HCT116 (cell line): ENCODE data around the gene SYP. TPM values are rescaled to one million over a fixed set of nuclear protein-coding genes. Genes with fewer than 3 reads are reported as not detected.

ENCODE experiments used
- ATAC-seq: fragments of 200-7000 bp; cut with Tn5 transposase; 2 replicates; pipeline ENCODE4 v1.9.1; 2020; ENCODE audit warnings: mild to moderate bottlenecking, moderate library complexity
- BruUV-seq: library from RNA; stranded (reverse); fragments of 400-500 nt; replicated peaks from 2 replicates; lab custom pipeline; 2021; lab: Mats Ljungman, UMichigan
- CTCF ChIA-PET: fragments of 300-600 bp; sonication (Branson Sonifier 250); formaldehyde crosslinking; loops from one replicate; lab custom pipeline; 2021; ENCODE audit warnings: antibody characterized with exemption; lab: Charles Lee
- POLR2A ChIA-PET: fragments of 300-600, 350-600 bp; sonication (Branson Sonifier 250); formaldehyde crosslinking; loops from one replicate; lab custom pipeline; 2021; ENCODE audit warnings: antibody characterized with exemption; lab: Charles Lee
- RAD21 ChIA-PET, 2 experiments: fragments of 300-600 bp; sonication (Branson Sonifier 250); formaldehyde crosslinking; loops; one replicate each; lab custom pipeline; 2023; ENCODE audit warnings: low total read pairs in 2 of 2; ENCODE audit not compliant: uncharacterized antibody in 2 of 2, unreplicated experiment in 2 of 2, low non-redundant PET in 1 of 2; lab: Charles Lee
- DNase-seq: peaks from one replicate; pipeline ENCODE4 v3.0.0-alpha.2; 2010; ENCODE audit warnings: low read depth, low spot score
- H2AFZ ChIP-seq: fragments of 200-600 bp; shearing (Covaris generic), sonication (generic); 2 replicates; pipeline ENCODE4 v1.6.1; 2017; ENCODE audit warnings: low read depth, mixed run types, mixed read lengths, antibody characterized with exemption, low read length; ENCODE audit not compliant: poor library complexity, severe bottlenecking
- H3K27ac ChIP-seq: 2 replicates; pipeline ENCODE4 v1.5.1; 2012; ENCODE audit warnings: low read depth, low read length
- H3K27me3 ChIP-seq: fragments of 200-600 bp; sonication (generic); 2 replicates; pipeline ENCODE4 v1.6.1; 2016; ENCODE audit warnings: mixed run types, low read length, mixed read lengths; ENCODE audit not compliant: insufficient read depth
- H3K36me3 ChIP-seq, 2 experiments: fragments of 200-500 bp in 1 of 2; fragments of 200-600 bp in 1 of 2; sonication (Bioruptor generic) in 1 of 2; sonication (generic) in 1 of 2; 2 replicates each; pipeline versions ENCODE4 v1.5.1 to v1.6.1; 2014 to 2016; ENCODE audit warnings: low read length in 2 of 2, inconsistent platforms in 1 of 2, mixed read lengths in 1 of 2, mixed run types in 1 of 2; ENCODE audit not compliant: insufficient read depth in 2 of 2, control insufficient read depth in 1 of 2
- H3K4me1 ChIP-seq, 2 experiments: fragments of 200-600 bp in 1 of 2; sonication (generic) in 1 of 2; 2 replicates each; pipeline versions ENCODE4 v1.5.1 to v1.6.1; 2012 to 2017; ENCODE audit warnings: low read length in 2 of 2, inconsistent platforms in 1 of 2, mild to moderate bottlenecking in 1 of 2, mixed read lengths in 1 of 2, mixed run types in 1 of 2, moderate library complexity in 1 of 2; ENCODE audit not compliant: insufficient read depth in 2 of 2, control insufficient read depth in 1 of 2
- H3K4me2 ChIP-seq: fragments of 200-600 bp; sonication (generic); 2 replicates; pipeline ENCODE4 v1.6.1; 2017; ENCODE audit warnings: mixed run types, low read length, mixed read lengths
- H3K4me3 ChIP-seq, 2 experiments: fragments of 200-600 bp in 1 of 2; sonication (generic) in 1 of 2; replicated peaks in 1 of 2; 2 replicates each; pipeline ENCODE4 v1.5.1; 2011 to 2016; ENCODE audit warnings: low read length in 2 of 2, control low read depth in 1 of 2, low read depth in 1 of 2, mild to moderate bottlenecking in 1 of 2, mixed read lengths in 1 of 2, mixed run types in 1 of 2
- H3K79me2 ChIP-seq: fragments of 200-600 bp; sonication (generic); 2 replicates; pipeline ENCODE4 v1.6.1; 2017; ENCODE audit warnings: mild to moderate bottlenecking, mixed run types, low read length, moderate library complexity, mixed read lengths; ENCODE audit not compliant: insufficient read depth
- H3K9ac ChIP-seq: fragments of 200-600 bp; sonication (generic); 2 replicates; pipeline ENCODE4 v1.6.1; 2016; ENCODE audit warnings: low read length, mixed read lengths
- H3K9me2 ChIP-seq: fragments of 200-600 bp; sonication (generic), shearing (Covaris generic); 2 replicates; pipeline ENCODE4 v1.6.1; 2017; ENCODE audit warnings: mixed run types, mild to moderate bottlenecking, moderate library complexity; ENCODE audit not compliant: insufficient read depth
- H3K9me3 ChIP-seq, 2 experiments: fragments of 200-500 bp in 1 of 2; fragments of 200-600 bp in 1 of 2; sonication (Bioruptor generic) in 1 of 2; sonication (generic) in 1 of 2; 2 replicates each; pipeline ENCODE4 v1.6.1; 2014 to 2017; ENCODE audit warnings: low read length in 2 of 2, mixed read lengths in 2 of 2, inconsistent platforms in 1 of 2, low read depth in 1 of 2, mild to moderate bottlenecking in 1 of 2, mixed run types in 1 of 2, moderate library complexity in 1 of 2; ENCODE audit not compliant: control insufficient read depth in 1 of 2, insufficient read depth in 1 of 2
- H4K20me1 ChIP-seq: fragments of 200-600 bp; sonication (generic), shearing (Covaris generic); 2 replicates; pipeline ENCODE4 v1.6.1; 2017; ENCODE audit warnings: mixed run types, mild to moderate bottlenecking, moderate library complexity; ENCODE audit not compliant: insufficient read depth
- CBX3 ChIP-seq: IDR thresholded peaks from 2 replicates; pipeline ENCODE4 v1.6.1; 2012; ENCODE audit warnings: low read depth
- POLR2AphosphoS5 ChIP-seq: IDR thresholded peaks from 2 replicates; pipeline ENCODE4 v1.6.1; 2011; ENCODE audit warnings: mild to moderate bottlenecking, low read depth, low read length, moderate library complexity
- ZFX ChIP-seq: fragments of 450-650 bp; IDR thresholded peaks from 2 replicates; pipeline ENCODE4 v1.6.1; 2017
- intact Hi-C: fragments of 100-400 bp; cut with micrococcal nuclease; formaldehyde crosslinking; loops from 2 replicates; pipeline ENCODE4 v1.10.0; 2022
- total RNA-seq: library from RNA; stranded (reverse); gene quantifications from one replicate; pipeline ENCODE4 v1.2.1, GENCODE V29; 2021; ENCODE audit not compliant: unreplicated experiment
- TF ChIP-seq, protein P1 (sequence below), 3 experiments: fragments of 200-600 bp in 1 of 3; sonication (generic) in 1 of 3; IDR thresholded peaks in 2 of 3; conservative IDR thresholded peaks in 1 of 3; 2 replicates each; pipeline ENCODE4 v1.5.1; 2012 to 2017; ENCODE audit warnings: low read depth in 2 of 3, low read length in 2 of 3, antibody characterized with exemption in 1 of 3, borderline replicate concordance in 1 of 3, control low read depth in 1 of 3, mild to moderate bottlenecking in 1 of 3, mixed read lengths in 1 of 3, mixed run types in 1 of 3, moderate library complexity in 1 of 3; ENCODE audit not compliant: insufficient read depth in 1 of 3

SYP gene
- total RNA-seq, 1 experiment from 2014 or later = 1.2 TPM

DNA sequence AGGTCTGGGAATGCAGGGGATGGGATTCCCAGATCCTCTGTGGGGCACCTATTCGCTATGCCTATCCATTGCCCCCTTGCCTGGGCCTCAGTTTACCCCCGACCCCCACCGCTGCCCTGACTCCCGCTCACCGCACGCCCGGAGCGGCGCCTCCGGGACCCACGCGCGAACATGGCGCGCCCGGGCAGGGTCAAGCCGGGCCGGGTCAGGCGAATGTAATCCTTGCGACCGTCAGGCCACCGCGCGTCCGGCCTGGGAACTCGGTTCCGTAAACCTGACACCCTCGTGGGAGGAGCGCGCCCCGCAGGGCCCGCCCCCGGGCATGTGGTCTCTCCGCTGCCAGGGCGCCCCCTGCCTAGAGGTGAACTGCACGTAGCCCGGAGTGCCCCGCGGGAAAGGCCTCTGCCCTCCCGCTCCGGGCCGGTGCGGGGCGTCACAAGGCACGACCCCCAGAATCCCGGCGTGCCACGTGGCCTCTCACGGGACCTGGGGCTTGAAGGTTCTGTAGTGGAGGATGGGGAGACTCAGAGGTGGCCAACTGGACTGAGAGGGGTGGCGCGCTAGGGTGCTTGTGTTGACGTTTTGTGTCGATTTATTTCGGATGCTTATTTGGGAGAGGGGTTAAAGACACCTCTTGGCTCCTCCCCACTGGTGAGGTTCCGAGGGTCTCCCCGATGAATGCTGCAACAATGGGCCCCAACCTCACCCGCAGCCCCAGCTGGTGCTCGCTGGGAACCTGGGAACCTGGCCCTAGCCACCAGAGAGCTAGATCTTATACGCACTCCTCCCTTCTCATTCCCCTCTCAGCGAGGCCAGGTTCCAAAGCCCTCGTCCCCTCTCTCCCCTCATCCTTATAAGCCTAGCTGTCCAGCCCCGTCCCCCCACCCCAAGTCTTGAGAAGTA, 13.6 kb downstream of the SYP start, which contains the start of gene PRICKLE3:
Gene PRICKLE3, minus strand, starts transcription at position 249 of the 903 bp plus-strand sequence. Its CDS starts 76 bp downstream, at position 173.
- POLR2A ChIA-PET = no interaction called here
- H3K4me1 ChIP-seq = peaks cover 14 to 37% of the 10 kb centered on the region in 2 experiments
- H3K36me3 ChIP-seq = peaks cover 3% of the 10 kb centered on the region in 2 experiments; a peak in 2 of 4 replicates
- H4K20me1 ChIP-seq = no peaks in the 10 kb centered on the region
- TSS peak; percentile 41 for BruUV-seq
- H2AFZ ChIP-seq = no peak within 1 kb of the TSS
- CTCF ChIA-PET = interaction anchor here (0.6 kb wide), 1 partner anchor 638 kb away, joined by 3 read pairs; no protein-coding TSS in a partner anchor
- DNase-seq (no peak), ATAC-seq (peak; percentile 18)
- H3K4me2 ChIP-seq = peak within 1 kb of the TSS; percentile 89
- peak within 1 kb of the TSS; percentile 71 to 81 for H3K4me3 ChIP-seq
- no peaks in the 10 kb centered on the region for H3K9me2 ChIP-seq
- H3K27ac ChIP-seq = peak within 1 kb of the TSS; percentile 84
- no peaks in the 10 kb centered on the region for H3K9me3 ChIP-seq
- TF ChIP-seq POLR2AphosphoS5 (peak; percentile 71), ZFX (peak; percentile 23; the same call in 1 of the 2 replicates), CBX3 (no peak)
- TF ChIP-seq, protein P1, sequence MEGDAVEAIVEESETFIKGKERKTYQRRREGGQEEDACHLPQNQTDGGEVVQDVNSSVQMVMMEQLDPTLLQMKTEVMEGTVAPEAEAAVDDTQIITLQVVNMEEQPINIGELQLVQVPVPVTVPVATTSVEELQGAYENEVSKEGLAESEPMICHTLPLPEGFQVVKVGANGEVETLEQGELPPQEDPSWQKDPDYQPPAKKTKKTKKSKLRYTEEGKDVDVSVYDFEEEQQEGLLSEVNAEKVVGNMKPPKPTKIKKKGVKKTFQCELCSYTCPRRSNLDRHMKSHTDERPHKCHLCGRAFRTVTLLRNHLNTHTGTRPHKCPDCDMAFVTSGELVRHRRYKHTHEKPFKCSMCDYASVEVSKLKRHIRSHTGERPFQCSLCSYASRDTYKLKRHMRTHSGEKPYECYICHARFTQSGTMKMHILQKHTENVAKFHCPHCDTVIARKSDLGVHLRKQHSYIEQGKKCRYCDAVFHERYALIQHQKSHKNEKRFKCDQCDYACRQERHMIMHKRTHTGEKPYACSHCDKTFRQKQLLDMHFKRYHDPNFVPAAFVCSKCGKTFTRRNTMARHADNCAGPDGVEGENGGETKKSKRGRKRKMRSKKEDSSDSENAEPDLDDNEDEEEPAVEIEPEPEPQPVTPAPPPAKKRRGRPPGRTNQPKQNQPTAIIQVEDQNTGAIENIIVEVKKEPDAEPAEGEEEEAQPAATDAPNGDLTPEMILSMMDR (IDR thresholded peaks at IDR 0.05 in 2 of 3, conservative IDR thresholded peaks at IDR 0.05 in 1 of 3; ENCODE audit: borderline replicate concordance in 1 of 3, insufficient read depth in 1 of 3, low read depth in 2 of 3, low read length in 2 of 3) = peak in 2 of 3 experiments; percentile 30 to 41; a peak in 2 of 6 replicates
- intact Hi-C loops = no loop called here
- peaks cover 24% of the 10 kb centered on the region for H3K79me2 ChIP-seq
- RAD21 ChIA-PET = no interaction called here
- no peaks in the 10 kb centered on the region for H3K27me3 ChIP-seq
- peak within 1 kb of the TSS; percentile 82 for H3K9ac ChIP-seq
